Tibial nerve (tissue), 4 donors: ENCODE results near the gene CCDC106.

Source experiments
- CTCF ChIP-seq, 5 experiments: fragments of 200-600 bp in 3 of 5; fragments of 450-650 bp in 2 of 5; sonication (generic) in 3 of 5; IDR thresholded peaks; one replicate each; pipeline ENCODE4 v1.5.1; 2016 to 2019; ENCODE audit warnings: antibody characterized with exemption in 5 of 5, mild to moderate bottlenecking in 3 of 5, moderate library complexity in 2 of 5
- EP300 ChIP-seq, 2 donors: sonication (generic); formaldehyde crosslinking; IDR thresholded peaks; one replicate each; pipeline ENCODE4 v1.6.1; 2017; ENCODE audit warnings: antibody characterized with exemption in 2 of 2, mild to moderate bottlenecking in 1 of 2
- POLR2A ChIP-seq, 2 donors: fragments of 450-650 bp; IDR thresholded peaks; one replicate each; pipeline ENCODE4 v1.6.1; 2017; ENCODE audit warnings: antibody characterized with exemption in 2 of 2, mild to moderate bottlenecking in 2 of 2, moderate library complexity in 2 of 2

GRCh38 chr19:55605637-55606470 is 42.2 kb upstream of the CCDC106 start, which contains the start of gene ZNF865:
- TF ChIP-seq CTCF (IDR thresholded peaks at IDR 0.05) (peak; percentile 50 to 67 (median 62)), POLR2A (IDR thresholded peaks at IDR 0.05) (no peak), EP300 (IDR thresholded peaks at IDR 0.05) (no peak)
